ENCODE measurements around the gene CDT1. TPM values are rescaled to one million over a fixed set of nuclear protein-coding genes. Genes with fewer than 3 reads are reported as not detected.

Gene CDT1
- polyA plus RNA-seq, 1 experiment = 1.2 TPM

DNA sequence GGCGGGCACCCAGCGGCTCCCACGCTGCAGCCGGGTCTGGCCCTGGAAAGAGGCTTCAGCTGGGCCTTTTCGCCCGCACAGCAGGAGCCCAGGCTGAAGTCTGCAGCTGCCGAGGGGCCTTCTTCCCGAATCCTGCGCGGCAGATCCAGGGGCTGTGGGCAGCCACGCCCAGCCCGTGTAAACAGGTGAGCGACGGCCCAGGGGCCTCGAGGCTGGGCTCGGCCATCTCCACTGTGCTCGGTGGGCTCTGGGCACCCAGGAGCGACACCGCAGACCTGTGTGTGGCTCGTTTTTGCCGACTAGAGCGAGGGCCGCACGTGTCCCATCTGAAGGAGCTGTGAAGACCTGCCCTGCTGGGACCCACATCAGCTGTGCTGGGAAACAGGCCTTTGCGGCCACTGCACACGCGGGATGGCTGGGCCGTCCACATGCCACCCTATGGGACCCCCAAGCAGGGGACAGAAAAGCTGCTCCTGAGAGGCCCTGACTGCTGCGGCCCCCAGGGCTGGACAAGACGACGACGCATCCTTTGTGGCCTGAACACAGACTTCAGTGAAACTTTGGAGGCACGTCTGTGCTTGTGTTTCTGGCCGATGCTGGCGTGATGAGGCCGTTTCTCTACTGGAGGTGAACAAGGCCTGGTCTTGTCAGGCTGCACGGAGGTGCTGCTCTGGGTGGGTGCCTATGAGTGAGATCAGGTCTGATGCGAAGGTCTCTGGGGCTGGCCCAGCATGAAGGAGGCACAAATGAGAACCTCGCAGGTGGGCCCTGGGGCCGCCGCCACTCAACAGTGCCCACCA, 13.3 kb downstream of the CDT1 start:
- TF ChIP-seq, protein P1, sequence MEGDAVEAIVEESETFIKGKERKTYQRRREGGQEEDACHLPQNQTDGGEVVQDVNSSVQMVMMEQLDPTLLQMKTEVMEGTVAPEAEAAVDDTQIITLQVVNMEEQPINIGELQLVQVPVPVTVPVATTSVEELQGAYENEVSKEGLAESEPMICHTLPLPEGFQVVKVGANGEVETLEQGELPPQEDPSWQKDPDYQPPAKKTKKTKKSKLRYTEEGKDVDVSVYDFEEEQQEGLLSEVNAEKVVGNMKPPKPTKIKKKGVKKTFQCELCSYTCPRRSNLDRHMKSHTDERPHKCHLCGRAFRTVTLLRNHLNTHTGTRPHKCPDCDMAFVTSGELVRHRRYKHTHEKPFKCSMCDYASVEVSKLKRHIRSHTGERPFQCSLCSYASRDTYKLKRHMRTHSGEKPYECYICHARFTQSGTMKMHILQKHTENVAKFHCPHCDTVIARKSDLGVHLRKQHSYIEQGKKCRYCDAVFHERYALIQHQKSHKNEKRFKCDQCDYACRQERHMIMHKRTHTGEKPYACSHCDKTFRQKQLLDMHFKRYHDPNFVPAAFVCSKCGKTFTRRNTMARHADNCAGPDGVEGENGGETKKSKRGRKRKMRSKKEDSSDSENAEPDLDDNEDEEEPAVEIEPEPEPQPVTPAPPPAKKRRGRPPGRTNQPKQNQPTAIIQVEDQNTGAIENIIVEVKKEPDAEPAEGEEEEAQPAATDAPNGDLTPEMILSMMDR (IDR thresholded peaks at IDR 0.05; ENCODE audit: low read depth, low read length) = no peak
- Histone ChIP-seq H3K27me3 (ENCODE audit: control insufficient read depth, insufficient read depth, low read length) (no peaks in the 10 kb centered on the region), H3K4me3 (ENCODE audit: low read depth, low read length) (no peak overlapping the region), H3K9me3 (ENCODE audit: control insufficient read depth, insufficient read depth, low read length) (no peaks in the 10 kb centered on the region; the same call in 1 of the 2 replicates), H3K27ac (ENCODE audit: low read depth, low read length) (no peak overlapping the region)
- ChIA-PET POLR2A (no interaction called here), CTCF (no interaction called here)
- no peak for DNase-seq (ENCODE audit: low read depth, low spot score)

DNA sequence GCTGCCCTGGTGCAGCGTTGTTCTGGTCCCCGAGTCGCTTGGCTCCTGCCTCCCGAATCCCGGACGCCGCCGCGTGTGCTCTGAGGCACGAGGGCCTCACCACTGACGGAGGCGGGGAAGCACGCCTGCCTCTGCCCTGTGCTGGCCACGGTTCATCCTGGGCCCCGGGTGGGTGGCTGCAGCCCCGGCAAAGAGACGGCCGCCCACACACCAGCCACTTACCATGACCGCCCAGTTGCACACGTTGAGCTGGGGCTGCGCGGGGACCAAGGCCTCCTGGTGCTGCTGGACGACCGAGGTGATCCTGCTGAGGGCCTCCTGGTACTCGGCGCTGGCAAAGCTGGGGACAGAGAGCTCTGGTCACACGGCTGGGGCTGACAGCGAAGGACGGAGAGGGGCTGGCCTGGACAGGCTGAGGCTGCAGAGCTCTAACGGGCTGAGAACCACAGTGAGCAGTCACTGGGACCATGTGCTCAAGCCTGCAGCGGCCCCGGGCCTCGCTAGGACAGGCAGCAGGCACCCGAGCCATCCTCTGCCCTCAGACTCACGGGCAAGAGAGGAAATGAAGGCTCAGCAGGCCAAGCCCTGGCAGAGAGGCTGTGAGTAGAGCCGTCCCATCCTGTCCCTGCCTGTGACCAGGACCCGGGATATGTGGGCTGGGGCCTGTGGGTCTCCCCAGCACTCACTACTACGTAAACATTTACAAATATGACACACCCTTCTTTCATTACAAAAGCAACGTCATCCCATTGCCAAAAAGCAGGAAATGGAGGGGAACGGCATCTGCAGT, 14.4 kb downstream of the CDT1 start:
- ChIA-PET CTCF (interaction anchor here (0.6 to 1.6 kb wide), 5 partner anchors 39 to 244 kb away, joined by 3 to 6 read pairs (median 3); partner anchors contain the start of genes GALNS and TRAPPC2L), POLR2A (interaction anchor here (0.6 to 0.8 kb wide), 3 partner anchors 8 to 70 kb away, joined by 3 to 4 read pairs (median 3); no protein-coding TSS in a partner anchor)
- Histone ChIP-seq H3K27ac (ENCODE audit: low read depth, low read length) (peak overlapping the region; percentile 86), H3K4me3 (ENCODE audit: low read depth, low read length) (0 out of 2 replicates have a peak overlapping the region, but pooled peaks have one; percentile 20), H3K27me3 (ENCODE audit: control insufficient read depth, insufficient read depth, low read length) (no peaks in the 10 kb centered on the region), H3K9me3 (ENCODE audit: control insufficient read depth, insufficient read depth, low read length) (no peaks in the 10 kb centered on the region; the same call in 1 of the 2 replicates)
- DNase-seq (ENCODE audit: low read depth, low spot score) = peak; percentile 32
- TF ChIP-seq, protein P1 (IDR thresholded peaks at IDR 0.05; ENCODE audit: low read depth, low read length) = no peak

DNA sequence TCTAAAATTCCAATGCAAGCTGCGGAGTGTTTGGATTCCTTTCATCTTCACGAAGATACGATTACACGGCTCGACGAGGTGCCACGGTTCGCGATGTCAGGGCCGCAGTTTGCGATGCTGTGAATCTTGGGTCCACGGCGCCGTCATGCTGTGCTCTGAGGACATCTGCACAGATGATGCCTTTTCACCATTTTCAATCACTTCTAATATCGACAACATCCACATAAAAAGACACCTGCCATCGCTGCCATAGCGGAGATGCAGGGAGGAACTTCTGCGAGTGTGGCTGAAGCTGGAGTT, 14.9 kb downstream of the CDT1 start:
- ChIA-PET CTCF (interaction anchor here (0.6 to 1.6 kb wide), 3 partner anchors 39 to 81 kb away, joined by 3 read pairs; partner anchors contain the start of genes GALNS and TRAPPC2L), POLR2A (interaction anchor here (0.6 to 0.8 kb wide), 3 partner anchors 8 to 70 kb away, joined by 3 to 4 read pairs (median 3); no protein-coding TSS in a partner anchor)
- TF ChIP-seq, protein P1 (IDR thresholded peaks at IDR 0.05; ENCODE audit: low read depth, low read length) = no peak
- DNase-seq (ENCODE audit: low read depth, low spot score) = no peak
- H3K9me3 ChIP-seq (ENCODE audit: control insufficient read depth, insufficient read depth, low read length) = no peaks in the 10 kb centered on the region; the same call in 1 of the 2 replicates
- peak overlapping the region; percentile 86 for H3K27ac ChIP-seq (ENCODE audit: low read depth, low read length)
- no peak overlapping the region for H3K4me3 ChIP-seq (ENCODE audit: low read depth, low read length)
- H3K27me3 ChIP-seq (ENCODE audit: control insufficient read depth, insufficient read depth, low read length) = no peaks in the 10 kb centered on the region

DNA sequence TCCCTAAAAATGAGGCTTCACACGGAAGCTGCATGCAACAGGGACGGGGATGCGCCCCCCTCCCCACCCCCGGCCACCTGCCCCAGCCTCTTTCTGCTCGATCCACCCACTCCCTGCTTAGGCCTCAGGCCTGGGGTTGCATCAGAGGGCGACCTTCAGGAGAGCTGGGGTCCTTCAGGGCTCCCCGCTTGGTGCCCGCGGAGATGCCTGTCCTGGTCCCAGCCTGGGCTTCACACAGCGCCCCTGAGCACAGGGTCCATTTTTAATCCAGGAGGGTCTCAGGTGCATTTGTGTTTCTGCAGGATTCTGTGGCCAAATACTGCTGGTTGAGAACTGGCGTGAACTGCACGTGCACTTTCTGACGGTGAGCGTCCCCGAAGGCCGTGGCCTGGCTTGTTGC, 15.5 kb downstream of the CDT1 start:
- no peak overlapping the region for H3K4me3 ChIP-seq (ENCODE audit: low read depth, low read length)
- H3K27me3 ChIP-seq (ENCODE audit: control insufficient read depth, insufficient read depth, low read length) = no peaks in the 10 kb centered on the region
- no peaks in the 10 kb centered on the region; the same call in 1 of the 2 replicates for H3K9me3 ChIP-seq (ENCODE audit: control insufficient read depth, insufficient read depth, low read length)
- no peak for DNase-seq (ENCODE audit: low read depth, low spot score)
- CTCF ChIA-PET = interaction anchor here (1.6 kb wide), 1 partner anchor 38 kb away, joined by 3 read pairs; the partner anchor contains the start of genes GALNS and TRAPPC2L
- TF ChIP-seq, protein P1 (IDR thresholded peaks at IDR 0.05; ENCODE audit: low read depth, low read length) = no peak
- H3K27ac ChIP-seq (ENCODE audit: low read depth, low read length) = no peak overlapping the region
- POLR2A ChIA-PET = no interaction called here

Measured in AG04450 (cell line).